Measurements from ENCODE around the gene SLN. TPM values are rescaled to one million over a fixed set of nuclear protein-coding genes. Genes with fewer than 3 reads are reported as not detected.

Gene SLN
- total RNA-seq, 1 donor from 2014 or later = 35.5 TPM

DNA sequence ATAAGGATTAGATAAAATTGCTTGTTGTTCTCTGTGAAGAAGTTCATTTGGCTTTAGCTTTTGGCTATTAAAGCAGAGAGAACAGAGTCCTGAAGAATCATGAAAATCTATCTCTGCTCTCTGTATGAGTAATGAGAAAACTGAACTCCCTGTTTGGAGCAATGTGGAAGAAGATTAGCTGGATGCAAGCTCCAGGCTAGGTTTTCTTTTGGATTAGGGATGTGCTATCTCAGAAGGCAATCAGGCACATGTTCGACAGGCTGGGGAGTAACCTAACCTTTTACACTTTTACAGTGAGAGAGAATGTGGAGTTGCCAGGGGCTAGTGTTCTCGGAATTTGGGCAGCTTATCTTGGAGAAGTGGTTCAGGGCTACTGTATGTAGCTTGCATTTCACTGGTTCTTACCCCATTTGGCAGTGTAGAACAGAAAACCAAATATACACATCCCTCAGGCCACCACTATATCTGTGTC is 8.5 kb upstream of the SLN start:
- DNase-seq (ENCODE audit: low spot score in 2 of 2) (no peak), FAIRE-seq (no peak)

DNA sequence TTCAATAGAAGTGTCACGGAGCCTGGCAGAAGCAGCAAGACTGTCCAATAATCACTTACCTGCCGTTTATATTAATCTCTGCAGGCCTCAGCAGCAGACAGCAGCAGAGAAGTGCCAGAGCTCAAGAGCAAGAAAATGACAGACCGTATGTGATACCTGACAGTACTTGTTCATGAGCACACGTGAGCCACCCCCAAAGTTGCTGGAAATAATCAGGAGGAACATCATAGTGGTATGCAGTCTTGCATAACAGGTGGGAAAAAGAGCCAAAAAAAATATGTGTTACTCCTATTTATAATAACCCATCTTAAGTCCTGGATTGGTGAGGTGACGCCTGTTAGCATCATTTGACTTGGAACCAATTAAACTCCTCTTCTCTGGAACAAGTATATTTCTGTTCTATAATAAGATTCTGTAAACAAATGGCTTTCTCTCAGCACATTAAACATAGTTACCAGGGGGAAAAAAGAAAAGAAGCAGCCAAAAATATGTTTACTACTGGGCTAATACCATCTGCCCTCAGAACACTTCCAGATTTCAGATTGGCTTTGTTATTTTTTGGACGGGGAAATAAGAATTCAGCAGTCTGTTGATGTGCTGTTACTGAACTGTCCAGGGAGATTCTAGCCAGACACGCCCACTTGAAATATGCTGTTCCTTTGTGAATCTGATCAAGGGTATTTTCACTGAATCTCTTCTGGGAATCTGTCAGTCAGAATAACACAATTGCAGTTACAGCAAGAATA is 7.9 kb upstream of the SLN start:
- DNase-seq (ENCODE audit: low spot score in 2 of 2) = no peak
- no peak for FAIRE-seq

DNA sequence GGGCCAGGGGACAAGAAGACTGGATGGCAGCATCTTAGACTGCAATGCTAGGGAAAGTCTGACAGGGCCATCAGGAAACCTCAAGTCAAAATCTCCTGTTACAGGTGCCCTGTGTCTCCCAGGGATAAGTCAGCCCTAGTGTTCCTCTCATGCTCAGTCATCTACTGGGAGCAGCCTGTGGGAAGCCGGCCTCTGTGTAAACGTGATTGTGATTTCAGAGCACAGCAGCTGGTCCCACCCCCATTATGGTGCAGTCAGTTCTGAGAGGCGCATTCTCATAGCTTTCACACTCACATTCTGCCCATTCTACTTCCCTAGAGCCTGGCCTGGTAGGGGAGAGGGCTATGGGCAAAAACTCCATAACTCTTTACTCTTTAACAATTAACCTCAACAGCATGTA is 7.2 kb upstream of the SLN start:
- no peak for FAIRE-seq

DNA sequence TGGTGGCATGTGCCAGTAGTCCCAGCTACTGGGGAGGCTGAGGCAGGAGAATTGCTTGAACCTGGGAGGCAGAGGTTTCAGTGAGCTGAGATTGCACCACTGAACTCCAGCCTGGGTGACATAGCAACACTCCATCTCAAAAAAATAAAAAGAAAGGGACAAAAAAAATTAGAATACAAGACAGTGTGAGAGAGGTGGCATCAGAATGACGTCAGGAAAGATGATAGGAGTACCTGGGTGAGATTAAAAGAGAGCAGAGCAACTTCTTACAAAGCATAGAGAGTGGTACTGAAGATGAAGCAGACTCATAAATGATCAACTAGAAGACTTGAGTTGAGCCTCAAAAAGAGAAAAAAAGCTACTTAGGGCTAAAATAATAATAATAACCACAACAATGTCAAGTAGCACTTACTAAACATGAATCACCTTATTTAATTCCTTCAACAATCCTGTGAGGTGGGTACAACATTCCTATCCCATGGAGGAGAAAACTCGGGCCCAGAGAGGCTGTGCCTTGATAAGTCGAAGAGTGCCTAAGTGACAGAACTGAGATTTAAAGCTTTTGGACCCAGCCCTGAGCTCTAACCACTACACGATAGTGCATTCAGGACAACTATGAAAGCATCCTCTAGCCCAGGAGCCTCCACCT is 5.2 kb upstream of the SLN start:
- DNase-seq (ENCODE audit: low spot score in 2 of 2) (no peak), FAIRE-seq (no peak)

More for the DNA sequence above, 7.2 kb upstream of the SLN start:
- no peak for DNase-seq (ENCODE audit: low spot score in 2 of 2)

DNA sequence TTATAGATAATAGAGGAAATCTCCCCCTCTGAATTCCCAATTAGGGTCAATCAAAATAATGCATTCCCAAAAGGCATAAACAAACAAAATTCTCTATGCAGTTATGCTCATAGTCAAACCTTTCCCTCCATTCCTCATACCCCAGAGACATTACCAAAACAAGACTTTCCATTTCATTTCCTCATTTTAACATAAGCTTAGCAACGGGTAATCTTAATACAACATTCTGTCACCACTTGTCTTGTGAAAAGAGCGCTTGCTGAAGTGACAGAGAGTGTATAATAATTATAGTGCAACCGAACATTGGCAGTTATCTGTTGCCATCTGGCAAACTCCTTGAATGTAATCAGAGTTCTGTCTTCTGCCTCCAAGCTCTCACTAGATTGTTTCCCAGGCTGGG is 1.2 kb upstream of the SLN start:
- no peak for FAIRE-seq
- no peak for DNase-seq (ENCODE audit: low spot score in 2 of 2)

DNA sequence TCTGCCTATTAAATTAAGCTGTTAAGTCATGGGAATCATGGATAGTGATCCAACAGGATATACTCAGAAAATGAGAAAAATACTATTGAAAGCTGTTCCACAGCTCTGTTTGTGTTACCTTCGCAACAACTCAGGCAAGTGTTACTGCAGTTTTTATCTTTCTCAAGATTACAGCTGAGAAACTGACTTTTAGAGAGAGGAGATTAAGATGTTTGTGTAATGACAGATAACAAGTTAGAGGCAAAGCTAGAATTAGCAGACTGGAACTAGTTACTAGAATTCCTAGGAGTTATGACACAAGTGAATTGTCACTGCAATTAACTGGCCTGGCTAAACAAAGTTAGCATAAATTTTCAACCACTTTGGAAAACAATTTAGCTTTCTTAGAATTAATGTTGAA is 1.6 kb downstream of the SLN start:
- FAIRE-seq = no peak

DNA sequence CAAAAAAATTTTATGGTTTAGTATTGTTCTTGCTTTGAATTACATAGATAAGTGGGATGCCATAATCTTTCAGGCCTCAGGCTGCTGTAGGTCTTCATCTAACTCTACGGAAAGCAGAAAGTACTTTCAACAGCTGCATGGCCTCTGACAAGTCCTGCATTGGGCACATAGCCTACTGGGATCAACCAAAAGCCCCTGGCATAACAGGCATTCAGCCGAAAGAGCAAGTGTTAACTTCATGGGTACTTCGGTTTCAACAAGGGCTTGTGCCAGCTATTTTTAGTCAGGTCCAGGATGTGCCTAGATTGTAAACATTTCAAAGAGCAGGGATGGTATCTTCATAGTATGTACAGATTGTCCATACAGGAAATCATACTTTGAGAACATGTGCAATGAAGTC is 3.1 kb downstream of the SLN start:
- DNase-seq (ENCODE audit: low spot score in 2 of 2) = no peak
- FAIRE-seq = no peak

More for the DNA sequence above, 1.6 kb downstream of the SLN start:
- no peak for DNase-seq (ENCODE audit: low spot score in 2 of 2)

DNA sequence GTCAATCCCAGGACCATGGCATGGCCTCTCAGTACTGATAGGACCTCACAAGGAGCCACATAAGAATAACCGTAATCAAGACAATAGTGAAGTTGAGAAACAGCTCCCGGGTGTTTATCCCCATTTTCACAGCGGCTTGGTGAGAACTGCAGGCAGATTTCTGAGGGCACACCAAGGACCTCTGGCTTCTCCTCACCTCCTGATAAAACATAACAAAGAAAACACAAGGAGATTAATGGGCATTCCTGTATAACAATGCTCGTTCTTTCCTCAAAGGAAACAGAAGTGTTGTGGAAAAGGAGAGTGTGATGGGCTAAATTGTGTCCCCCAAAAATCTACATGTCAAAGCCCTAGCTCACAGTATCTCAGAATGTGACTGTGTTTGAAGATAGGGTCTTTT is 4.0 kb downstream of the SLN start:
- no peak for DNase-seq (ENCODE audit: low spot score in 2 of 2)
- FAIRE-seq = no peak

DNA sequence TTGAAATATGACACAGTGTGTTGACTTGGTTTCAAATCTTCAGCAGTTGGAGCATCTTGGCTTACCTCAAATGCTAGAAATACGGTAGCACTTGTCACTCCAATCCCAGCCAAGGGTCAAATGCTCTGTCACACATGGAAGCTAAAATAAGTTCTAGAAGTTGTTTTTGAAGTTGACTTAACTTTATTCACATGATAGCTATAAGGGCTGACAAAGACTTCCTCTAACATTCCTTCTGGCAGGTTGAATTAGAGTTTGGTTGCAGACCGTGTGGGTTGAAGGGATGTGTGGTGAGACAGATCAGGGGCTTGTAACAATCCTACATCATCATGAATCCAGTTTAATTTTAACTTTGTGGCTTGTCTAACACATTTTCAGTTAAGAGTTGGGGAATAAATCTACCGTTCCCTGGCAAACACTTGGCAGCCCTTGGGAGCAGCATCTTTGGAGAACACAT is 4.6 kb downstream of the SLN start:
- no peak for DNase-seq (ENCODE audit: low spot score in 2 of 2)
- no peak for FAIRE-seq

DNA sequence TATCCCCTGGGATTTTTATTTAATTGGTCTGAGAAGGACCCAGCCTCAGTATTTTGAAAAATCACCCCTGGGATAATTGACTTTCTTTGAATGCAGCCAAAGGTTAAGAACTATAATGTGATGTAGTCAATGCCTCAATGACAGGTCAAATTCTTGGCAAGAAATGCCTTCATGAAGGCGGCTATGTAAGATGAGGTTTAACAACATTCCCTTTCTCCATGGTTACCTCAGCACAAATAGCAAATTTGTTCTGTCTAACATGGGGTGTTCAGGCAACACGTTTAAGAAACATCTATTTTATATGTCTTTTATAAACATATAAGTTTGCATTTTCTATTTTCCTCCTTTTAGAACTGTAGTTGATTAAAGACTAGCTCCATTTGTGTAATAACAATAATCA is 5.3 kb downstream of the SLN start:
- DNase-seq (ENCODE audit: low spot score in 2 of 2) (no peak), FAIRE-seq (no peak)

DNA sequence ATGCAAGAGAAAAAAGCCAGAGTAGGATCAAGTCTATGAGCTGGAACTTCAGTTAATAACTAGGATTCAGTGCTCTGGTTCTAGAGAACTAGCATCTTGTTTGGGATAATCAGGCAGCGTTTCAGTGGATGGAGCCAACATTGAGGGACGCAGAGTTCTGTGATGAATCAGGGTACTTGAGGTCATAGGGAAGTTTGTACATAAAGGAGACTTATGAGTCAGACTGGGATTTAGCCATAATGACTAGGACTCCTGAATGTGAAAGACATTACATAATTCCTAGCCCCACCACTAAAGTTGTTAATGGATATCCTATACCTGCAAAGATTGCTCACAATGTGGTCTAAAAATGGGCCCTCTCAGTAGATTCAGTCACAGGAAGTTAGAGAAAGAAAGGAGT is 6.8 kb downstream of the SLN start:
- no peak for DNase-seq (ENCODE audit: low spot score in 2 of 2)
- FAIRE-seq = no peak

DNA sequence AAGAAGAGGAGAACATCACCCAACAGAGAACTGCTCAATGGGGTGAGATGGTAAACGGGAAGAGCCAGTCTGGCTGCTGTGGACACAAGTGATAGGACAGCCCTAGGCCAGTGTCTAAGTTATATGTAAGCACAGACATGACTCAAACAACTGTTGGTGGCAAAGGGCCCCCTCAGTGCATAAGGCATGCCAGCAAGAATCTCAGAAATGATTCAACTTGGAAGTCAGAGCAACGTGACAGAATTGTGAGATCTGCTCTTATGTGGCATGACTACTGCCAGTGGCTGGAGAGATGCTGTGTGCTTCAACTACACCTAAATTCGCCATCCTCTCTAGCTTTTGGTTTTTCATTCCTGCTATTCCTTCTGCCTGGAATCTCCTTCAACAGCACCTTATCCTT is 7.4 kb downstream of the SLN start:
- DNase-seq (ENCODE audit: low spot score in 2 of 2) = no peak
- no peak for FAIRE-seq

DNA sequence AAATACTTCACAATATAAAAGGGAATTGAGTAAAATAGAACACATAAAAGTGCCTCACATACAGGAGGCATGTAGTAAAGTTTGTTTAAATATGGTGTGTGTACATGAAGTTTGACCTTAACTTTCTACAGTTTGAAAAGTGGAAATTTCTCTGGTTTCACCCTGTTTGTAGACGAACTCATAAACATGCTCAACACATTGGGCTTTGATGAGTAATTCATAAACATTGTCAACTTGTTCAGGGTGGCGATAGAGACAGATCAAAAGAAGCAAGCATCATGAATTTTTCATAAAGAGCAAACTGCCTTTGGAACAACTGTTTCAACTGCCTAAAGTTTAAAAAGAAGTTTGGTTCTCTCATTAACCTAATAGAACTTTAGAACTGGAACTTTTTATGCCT is 9.1 kb downstream of the SLN start:
- no peak for DNase-seq (ENCODE audit: low spot score in 2 of 2)
- no peak for FAIRE-seq

DNA sequence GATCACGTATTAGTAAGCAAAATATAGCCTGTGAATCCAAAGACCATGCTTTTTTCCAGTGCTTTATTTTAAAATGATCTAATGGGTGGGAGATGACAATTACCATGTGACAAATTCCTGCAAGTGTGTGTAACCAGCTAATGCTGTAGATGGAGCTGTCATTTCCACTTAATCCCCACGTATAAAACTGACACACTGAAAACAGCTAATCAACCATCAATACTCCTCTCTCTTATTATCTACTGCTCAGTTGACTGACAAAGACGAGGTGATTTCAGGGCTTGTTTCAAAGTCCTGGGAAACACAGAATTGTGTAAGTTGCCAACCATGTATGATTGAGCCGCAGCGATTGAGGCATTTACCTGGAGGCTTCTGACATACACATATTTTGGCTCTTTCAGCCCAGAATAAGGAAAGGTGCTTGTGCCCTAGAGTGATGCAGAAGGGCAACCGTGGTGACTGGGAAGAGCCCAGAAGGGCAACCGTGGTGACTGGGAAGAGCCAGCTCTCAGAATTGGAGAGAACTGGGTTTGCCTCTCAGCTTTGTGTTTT is 9.7 kb downstream of the SLN start:
- FAIRE-seq (no peak), DNase-seq (ENCODE audit: low spot score in 2 of 2) (no peak)

DNA sequence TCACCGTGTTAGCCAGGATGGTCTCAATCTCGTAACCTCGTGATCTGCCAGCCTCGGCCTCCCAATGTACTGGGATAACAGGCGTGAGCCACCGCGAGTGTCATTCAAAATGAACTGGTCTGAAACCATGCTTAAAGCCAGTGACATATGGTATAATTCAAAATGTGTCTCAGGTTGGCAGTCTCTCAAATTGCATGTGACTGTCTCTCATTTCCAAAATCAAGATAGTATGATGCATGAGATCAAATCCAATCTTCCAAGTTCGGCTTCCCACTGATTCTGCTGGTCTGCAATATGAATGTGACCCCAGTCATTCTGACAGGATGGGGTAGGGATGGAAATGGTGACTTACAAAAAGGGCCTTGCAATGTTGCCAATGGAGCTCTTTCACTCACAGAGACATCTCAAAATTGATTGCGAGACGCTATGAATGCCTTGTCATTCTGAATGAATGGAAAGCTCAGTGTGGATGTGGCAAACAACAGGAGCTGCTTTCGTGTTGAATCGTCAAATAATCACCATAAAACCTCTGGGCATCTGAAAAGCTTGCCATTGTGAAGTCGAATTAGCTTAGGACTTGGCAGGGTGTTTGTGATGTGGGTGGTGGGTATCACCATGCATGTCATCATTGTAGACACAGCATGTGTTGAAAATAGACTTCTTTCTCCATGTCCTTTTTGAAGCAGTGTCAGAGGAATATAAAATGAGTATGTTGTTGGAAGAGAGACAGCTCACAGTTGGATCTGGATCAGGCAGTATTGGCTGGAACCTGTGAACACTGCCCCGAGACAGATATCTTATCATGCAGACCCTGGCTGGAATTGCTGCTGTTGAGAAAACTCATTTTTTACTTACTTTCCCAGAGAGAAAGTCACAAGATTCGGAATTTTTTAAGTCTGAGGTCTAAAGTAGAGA is 12.2 kb downstream of the SLN start:
- FAIRE-seq = no peak
- DNase-seq (ENCODE audit: low spot score in 2 of 2) = no peak

DNA sequence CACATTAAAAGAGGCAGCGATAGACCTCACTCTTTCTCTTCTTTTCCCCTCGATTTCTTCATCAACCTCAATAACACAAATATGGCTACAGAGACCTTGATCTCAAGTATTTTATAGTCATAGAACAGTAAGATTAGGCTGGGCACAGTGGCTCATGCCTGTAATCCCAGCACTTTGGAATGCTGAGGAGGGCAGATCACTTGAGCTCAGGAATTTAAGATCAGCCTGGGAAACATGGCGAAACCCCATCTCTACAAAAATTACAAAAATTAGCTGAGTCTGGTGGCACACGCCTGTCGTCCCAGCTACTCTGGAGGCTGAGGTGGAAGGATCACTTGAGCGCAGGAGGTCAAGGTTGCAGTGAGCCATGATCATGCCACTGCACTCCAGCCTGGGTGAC is 14.6 kb downstream of the SLN start:
- FAIRE-seq = no peak
- DNase-seq (ENCODE audit: low spot score in 2 of 2) = no peak

DNA sequence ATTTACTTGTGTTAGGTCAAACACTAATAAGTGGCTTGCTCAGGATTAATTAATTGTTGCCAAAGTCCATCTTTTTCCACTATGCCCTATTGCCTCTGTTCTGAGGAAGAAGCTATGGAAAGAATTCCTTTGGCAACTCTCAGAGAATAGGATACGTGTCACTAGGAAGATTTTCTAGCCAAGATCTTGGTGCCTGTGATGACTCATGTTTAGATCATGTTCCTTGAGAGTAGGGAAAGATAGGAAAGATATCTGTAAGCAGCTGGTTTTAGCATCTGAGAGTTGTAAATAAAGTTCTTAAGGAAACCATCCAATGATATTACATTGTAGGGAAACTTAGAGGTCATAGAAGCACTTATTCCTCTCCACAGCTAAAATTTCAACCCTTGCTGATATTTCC is 15.7 kb downstream of the SLN start:
- DNase-seq (ENCODE audit: low spot score in 2 of 2) (no peak), FAIRE-seq (no peak)

DNA sequence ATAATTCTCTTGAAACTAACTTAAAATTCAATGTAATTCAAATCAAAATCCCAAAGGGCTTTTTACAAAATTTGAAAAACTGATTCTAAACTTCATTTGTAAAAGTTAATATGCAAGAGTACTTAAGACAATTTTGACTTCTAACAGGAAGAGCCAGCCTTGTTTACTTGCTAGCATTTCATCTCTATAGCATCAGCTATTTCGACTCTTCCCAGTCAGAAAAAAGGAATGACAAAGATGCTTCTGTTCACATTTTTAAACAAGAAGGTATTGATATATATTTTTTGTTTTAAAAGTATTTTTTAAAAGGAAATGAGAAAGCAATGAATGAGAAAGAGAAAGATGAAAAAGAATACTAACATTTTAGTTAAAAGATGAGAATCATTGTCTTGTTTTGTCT is 16.4 kb downstream of the SLN start:
- DNase-seq (ENCODE audit: low spot score in 2 of 2) (no peak), FAIRE-seq (no peak)

DNA sequence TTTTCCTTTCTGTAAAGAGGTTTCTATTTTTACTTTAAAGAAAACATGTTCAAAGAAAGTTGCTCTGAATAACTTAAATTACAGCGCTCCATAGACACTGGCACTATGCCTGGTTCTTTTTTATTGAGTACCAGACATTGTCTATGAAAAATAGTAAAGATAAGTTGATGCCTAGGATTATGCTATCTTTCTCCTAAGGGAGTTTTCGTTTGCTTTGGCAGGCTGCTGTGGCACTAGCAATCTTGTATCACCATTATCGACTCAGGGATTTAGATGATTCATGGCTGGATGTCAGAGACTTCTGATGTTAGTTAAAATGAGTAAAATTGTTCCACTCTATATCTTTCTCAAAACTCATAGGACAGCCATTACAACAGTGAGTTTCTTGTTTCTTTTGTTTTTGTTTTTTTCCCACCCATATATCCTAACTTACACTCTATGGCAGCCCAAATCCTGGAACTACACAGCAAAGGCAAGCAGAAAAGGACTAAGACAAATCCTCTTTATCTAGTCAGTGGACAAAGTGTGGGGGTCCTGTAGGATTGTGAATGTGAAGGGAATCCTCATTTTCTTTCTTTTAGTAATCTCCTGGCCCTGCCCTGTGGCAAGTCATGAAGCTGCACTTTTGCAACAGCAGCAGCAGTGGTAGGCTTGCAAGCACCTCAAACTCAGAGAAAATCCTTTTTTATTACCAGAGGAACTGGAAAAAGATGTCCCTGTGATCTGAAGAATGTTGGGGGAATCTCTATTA is 20.7 kb downstream of the SLN start:
- DNase-seq (ENCODE audit: low spot score in 2 of 2) (no peak), FAIRE-seq (no peak)

Data from frontal cortex (tissue), 4 donors.